ENCODE data around the gene ZSCAN26.
A peak's percentile ranks its signal among the peaks of the same experiment; 100 is the strongest.
"Not testable (repeated sequence)": the region's sequence is repeated elsewhere in the genome, so short reads cannot be mapped to it uniquely, and the experiment has no call there.

ZSCAN26 gene

DNA sequence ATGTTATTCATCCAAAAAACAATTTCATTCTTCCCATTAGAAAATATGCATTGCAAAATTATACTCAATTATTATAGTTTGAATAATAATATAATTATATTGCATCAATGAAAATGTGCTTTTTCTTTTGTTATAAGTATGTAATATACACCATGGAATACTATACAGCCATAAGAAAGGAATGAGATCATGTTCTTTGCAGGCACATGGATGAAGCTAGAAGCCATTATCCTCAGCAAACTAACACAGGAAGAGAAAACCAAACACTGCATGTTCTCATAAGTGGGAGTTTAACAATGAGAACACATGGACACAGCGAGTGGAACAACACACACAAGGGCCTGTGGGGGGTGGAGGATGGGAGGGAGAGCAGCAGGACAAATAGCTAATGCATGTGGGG is 9.9 kb upstream of the ZSCAN26 start:
- DNase-seq (ENCODE audit: low spot score): no peak

DNA sequence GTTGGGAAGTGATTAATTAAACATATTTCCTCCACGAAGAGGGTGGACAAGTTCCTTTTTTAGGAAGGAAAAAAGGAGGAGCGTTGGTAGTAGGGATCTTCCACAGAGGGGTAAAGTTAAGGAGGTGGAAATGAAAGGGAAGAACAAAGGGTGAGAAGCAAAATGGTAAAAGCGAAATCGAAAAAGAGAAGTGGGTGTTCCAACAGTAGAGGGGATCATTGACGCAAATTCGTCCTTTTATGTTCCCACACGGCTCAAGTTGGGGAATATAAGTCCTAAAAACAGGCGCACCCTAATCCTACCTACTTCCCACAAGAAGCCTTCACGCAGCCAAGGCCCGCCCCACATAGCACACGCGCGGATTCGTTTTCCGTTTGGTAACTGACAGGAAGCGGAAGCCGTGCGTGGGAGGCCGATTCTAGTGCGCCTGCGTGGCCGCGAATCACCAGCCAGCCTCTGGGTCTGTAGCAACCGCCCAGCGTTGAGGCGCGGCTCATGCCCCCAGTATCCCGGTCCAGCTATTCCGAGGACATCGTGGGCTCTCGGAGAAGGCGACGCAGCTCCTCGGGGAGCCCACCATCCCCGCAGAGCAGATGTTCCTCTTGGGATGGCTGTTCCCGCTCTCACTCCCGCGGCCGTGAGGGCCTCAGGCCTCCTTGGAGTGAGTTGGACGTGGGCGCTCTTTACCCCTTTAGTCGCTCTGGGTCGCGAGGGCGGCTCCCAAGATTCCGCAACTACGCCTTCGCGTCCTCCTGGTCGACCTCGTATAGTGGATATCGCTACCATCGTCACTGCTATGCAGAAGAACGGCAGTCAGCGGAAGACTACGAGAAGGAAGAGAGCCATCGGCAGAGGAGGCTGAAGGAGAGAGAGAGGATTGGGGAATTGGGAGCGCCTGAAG is 7.8 kb upstream of the ZSCAN26 start, which contains the start of gene NKAPL:
NKAPL (plus strand) TSS at position 421 of the 901 bp plus-strand sequence; CDS start at position 496, 75 bp downstream.
- DNase-seq (ENCODE audit: low spot score): peak; percentile 76

DNA sequence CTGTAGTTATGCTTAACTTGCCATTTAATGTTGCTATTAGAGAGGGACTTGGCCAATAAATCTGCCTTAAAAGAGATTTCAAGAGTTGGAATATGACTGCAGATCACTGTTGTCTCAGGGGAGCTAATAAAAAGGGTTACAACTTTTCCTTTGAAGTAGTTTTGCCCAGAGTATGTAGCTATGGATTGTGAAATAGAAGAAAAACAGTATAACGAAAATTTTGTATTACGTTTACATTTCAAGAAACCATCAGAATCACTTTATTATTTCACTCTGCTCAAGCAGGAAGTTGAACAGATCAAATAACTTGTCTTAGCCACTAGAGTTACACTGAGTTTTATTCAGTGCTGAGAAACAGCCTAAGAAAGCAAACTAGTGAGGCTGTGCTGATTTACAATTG is 3.0 kb upstream of the ZSCAN26 start:
- no peak for DNase-seq (ENCODE audit: low spot score)

DNA sequence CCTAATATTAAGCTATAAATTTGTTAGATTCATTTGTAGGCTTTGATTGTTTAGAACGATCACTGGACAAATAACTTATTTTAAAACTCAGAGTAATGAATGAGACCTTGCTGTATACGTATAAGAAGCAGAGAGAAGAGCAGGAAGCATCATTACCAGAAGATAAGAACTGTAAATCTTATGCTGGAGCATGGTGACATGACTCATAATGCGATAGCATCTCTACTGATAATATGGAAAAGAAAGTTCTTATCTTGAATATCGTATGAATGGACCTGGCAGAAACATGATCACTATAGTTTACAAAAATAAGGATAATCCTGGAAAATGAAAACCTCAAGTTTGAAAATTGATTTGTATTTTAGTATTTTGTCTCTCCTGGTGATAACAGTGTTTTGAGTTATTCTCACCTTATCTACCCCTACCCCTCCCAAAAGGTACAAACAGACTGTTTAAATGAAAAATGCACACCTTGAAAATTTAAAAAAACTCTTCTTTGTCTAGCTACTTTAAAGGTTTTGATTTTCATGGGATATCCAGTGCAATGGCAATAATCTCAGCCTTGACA is 2.0 kb upstream of the ZSCAN26 start:
- DNase-seq (ENCODE audit: low spot score): no peak

DNA sequence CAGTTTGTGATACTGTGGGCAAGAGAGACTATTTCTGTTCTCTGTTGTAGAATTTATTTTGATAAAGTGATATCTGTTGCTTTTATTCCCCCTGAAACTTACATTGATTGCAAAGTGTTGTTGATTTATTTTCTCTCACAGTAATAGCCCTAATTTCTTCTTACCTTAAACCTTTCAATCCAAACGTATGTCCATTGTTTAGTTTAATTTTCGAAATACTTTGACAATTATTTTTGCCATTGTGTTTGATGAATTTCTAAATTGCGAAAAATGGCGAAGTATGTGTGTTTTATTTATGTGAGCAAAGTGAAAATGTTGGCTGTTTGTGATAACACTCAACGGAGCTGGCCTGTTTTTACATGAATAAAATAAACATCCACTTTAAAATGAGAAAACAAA is 381 bp upstream of the ZSCAN26 start:
- DNase-seq (ENCODE audit: low spot score): no peak

DNA sequence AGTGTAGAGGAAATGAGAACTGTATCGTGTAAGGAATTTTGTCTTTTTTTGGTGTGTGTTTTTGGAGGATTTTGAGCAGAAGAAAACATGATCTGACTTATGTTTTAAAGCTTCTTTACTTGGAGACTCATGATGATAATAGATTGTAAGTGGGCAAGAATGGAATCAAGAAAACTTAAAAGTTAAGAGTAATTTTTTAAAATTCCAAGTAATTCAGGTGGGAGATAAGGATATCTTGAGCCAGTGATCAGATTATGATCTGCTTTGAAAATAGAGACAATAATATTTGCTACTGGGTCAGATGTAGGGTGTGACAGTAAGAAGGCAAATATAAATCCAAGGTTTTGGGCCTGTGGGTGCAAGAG is 734 bp downstream of the ZSCAN26 start:
- DNase-seq (ENCODE audit: low spot score): no peak

GRCh38 chr6:28269492-28269891 is 2.5 kb downstream of the ZSCAN26 start:
- no peak for DNase-seq (ENCODE audit: low spot score)

DNA sequence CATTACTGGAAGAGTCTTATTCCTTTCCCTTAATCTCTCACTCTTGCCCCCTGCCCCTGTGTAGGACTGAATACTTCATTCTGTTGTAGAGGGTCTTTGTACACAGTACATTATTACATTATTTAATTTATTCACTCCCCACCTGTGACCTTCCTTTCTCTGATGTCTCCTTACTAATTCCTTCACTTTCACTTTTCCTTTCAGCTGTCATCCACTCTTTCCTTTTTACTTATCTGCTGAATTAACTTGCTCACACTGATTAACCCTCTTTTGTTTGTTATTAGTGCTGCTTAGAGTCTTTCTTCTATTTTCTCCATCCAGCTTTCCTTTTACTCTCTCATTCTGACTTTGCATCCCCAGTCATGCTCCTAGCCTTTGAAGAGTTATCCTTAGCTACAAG is 7.9 kb downstream of the ZSCAN26 start:
- DNase-seq (ENCODE audit: low spot score): no peak

GRCh38 chr6:28277746-28278145 is 10.8 kb downstream of the ZSCAN26 start:
- DNase-seq (ENCODE audit: low spot score): no peak

- no peak for DNase-seq (ENCODE audit: low spot score)
Measured at GRCh38 chr6:28280595-28281287, 13.8 kb downstream of the ZSCAN26 start.

- DNase-seq (ENCODE audit: low spot score): peak; percentile 54
Measured at GRCh38 chr6:28281288-28282064, 14.5 kb downstream of the ZSCAN26 start, which contains the start of gene PGBD1. Gene PGBD1 (plus strand): TSS chr6:28281572. CDS start chr6:28283814, 2,242 bp downstream.

DNA sequence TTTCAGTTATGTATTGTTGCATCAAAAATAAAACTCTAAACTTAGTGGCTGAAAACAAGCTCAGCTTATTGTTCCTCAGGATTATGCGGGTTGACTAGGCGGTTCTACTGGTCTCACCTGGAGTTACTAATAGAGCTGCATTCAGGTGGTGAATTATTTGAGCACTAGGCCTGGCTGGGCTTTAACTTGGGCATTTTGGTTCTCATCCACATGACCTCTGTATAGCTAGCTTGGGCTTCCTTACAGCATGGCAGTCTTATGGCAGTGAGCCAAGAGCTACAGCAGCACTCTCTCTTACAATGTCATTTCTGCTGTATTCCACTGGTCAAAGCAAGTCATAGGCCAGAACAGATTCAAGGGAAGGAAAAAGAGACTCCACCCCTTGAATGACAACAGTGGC is 16.0 kb downstream of the ZSCAN26 start:
- DNase-seq (ENCODE audit: low spot score): no peak

- DNase-seq (ENCODE audit: low spot score): no peak
Measured at GRCh38 chr6:28291573-28291972, 24.6 kb downstream of the ZSCAN26 start.

DNA sequence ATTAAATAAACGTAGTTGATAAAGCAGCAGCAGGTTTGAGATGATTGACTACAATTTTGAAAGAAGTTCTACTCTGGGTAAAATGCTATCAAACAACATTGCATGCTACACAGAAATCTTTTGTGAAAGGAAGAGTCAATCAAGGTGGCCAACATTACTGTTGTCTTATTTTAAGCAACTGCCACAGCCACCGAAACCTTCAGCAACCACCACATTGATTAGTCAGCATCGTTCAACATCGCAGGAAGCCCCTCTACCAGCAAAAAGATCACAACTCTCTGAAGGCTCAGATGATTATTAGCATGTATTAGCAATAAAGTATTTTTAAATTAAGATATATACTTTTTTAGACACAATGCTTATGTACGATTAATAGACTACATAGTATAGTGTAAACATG is 28.4 kb downstream of the ZSCAN26 start:
- no peak for DNase-seq (ENCODE audit: low spot score)

- no peak for DNase-seq (ENCODE audit: low spot score)
Measured at GRCh38 chr6:28296520-28297060, 29.6 kb downstream of the ZSCAN26 start.

DNA sequence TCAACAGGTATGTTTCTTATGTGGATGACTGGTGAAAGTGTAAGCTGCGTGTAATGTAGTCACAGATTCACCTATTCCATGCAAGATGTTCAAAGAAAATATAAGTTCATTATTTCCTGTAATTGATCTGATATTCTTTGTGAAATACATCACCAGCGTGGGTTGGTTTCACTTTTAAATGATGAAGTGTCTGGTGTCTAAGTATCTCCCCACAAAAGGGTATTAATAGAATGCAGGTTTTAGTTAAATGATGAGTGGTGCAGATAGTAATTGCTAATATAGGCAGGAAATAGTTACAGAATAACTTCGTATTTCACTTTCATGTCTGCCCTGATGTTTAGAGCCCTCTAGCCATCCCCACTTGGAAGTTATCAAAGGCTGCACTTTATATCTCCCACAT is 36.6 kb downstream of the ZSCAN26 start:
- DNase-seq (ENCODE audit: low spot score): no peak

DNA sequence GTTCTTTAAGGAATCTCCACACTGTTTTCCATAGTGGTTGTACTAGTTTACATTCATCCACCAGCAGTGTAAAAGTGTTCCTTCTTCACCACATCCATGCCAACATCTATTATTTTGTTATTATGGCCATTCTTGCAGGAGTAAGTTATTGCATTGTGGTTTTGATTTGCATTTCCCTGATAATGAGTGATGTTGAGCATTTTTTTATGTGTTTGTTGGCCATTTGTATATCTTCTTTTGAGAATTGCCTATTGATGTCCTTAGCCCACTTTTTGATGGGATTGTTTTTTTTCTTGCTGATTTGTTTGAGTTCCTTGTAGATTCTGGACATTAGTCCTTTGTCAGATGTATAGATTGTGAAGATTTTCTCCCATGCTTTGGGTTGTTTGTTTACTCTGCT is 39.4 kb downstream of the ZSCAN26 start:
- DNase-seq (ENCODE audit: low spot score): not testable (repeated sequence)

- DNase-seq (ENCODE audit: low spot score): no peak
Measured at GRCh38 chr6:28311139-28311823, 44.3 kb downstream of the ZSCAN26 start.

DNA sequence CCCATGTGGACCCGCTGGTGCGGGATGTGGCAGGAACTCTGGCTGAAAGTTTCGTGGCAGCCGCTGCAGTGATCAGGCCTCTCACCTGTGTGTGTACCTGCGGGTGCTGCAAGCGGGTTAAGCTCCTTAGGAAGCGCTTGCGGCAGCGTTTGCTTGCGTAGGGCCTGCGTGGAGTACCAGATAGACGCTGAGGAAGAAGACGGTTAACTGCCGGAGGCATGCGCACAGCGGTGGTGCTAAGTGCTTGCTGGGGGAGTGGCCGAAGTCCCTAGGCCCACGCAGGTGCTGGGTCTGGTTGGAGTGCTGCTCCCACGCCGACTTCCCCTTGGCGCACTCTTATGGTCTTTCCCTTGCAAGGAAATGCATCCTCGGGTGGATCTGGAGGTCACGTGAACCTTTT is 46.0 kb downstream of the ZSCAN26 start:
- DNase-seq (ENCODE audit: low spot score): no peak

DNA sequence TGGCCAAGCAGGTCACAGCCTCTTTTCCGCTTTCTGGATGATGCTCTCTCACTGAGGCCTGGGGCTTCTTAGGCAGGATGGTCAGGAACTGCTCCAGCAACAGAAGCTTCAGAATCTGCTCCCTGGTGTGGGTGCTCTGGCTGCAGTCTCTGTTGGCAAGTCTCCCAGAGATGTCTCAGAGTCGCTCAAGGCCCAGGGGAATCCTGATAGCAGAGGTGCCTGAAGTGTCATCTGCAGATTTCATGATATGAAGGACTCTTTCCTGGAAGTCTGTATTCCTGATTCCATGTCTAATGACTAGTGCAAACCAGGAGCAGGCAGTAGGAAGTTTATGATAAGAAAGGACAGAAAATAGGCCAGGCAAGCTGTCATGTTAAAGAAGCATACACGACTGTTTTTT is 48.7 kb downstream of the ZSCAN26 start:
- DNase-seq (ENCODE audit: low spot score): no peak

GRCh38 chr6:28317866-28318265 is 50.9 kb downstream of the ZSCAN26 start:
- not testable (repeated sequence) for DNase-seq (ENCODE audit: low spot score)

All from putamen (tissue), 1 donor.